GM23338 (cell line): Measurements from ENCODE around the gene ZNF235. TPM values are rescaled to one million over a fixed set of nuclear protein-coding genes. Genes with fewer than 3 reads are reported as not detected.

ENCODE experiments used
- ATAC-seq: fragments of 200-7000 bp; cut with Tn5 transposase; 3 replicates; pipeline ENCODE4 v1.9.1; 2020
- DNase-seq: peaks from one replicate; pipeline ENCODE4 v3.0.0-alpha.2; 2015; ENCODE audit warnings: low spot score
- H2AFZ ChIP-seq: fragments of 200-600 bp; sonication (generic); 2 replicates; pipeline ENCODE4 v1.8.0; 2016; ENCODE audit warnings: antibody characterized with exemption, mild to moderate bottlenecking, moderate library complexity
- H3F3A ChIP-seq: fragments of 200-600 bp; sonication (generic); replicated peaks from 2 replicates; pipeline ENCODE4 v1.8.0; 2017; ENCODE audit warnings: antibody characterized with exemption, mixed run types, low read depth
- H3K27ac ChIP-seq: fragments of 200-600 bp; sonication (generic); 2 replicates; pipeline ENCODE4 v1.6.1; 2016; ENCODE audit warnings: low read depth
- H3K27me3 ChIP-seq: fragments of 200-600 bp; sonication (generic); 2 replicates; pipeline ENCODE4 v1.8.0; 2016; ENCODE audit warnings: mild to moderate bottlenecking, mixed run types, moderate library complexity; ENCODE audit not compliant: insufficient read depth
- H3K36me3 ChIP-seq: fragments of 200-600 bp; sonication (generic); 2 replicates; pipeline ENCODE4 v1.8.0; 2016; ENCODE audit warnings: mild to moderate bottlenecking; ENCODE audit not compliant: insufficient read depth
- H3K4me1 ChIP-seq: fragments of 200-600 bp; sonication (generic); 2 replicates; pipeline ENCODE4 v1.8.0; 2016; ENCODE audit warnings: mild to moderate bottlenecking, moderate library complexity; ENCODE audit not compliant: insufficient read depth
- H3K4me2 ChIP-seq: fragments of 200-600 bp; sonication (generic); 2 replicates; pipeline ENCODE4 v1.7.1; 2017; ENCODE audit warnings: mixed run types
- H3K4me3 ChIP-seq: fragments of 200-600 bp; sonication (generic); 2 replicates; pipeline ENCODE4 v1.6.1; 2016; ENCODE audit warnings: mixed run types
- H3K79me2 ChIP-seq: fragments of 200-600 bp; sonication (generic); replicated peaks from 2 replicates; pipeline ENCODE4 v1.8.0; 2017; ENCODE audit warnings: mild to moderate bottlenecking; ENCODE audit not compliant: insufficient read depth
- H3K9me2 ChIP-seq: fragments of 200-600 bp; sonication (generic); 2 replicates; pipeline ENCODE4 v1.8.0; 2017; ENCODE audit not compliant: insufficient read depth
- H4K20me1 ChIP-seq: fragments of 200-600 bp; sonication (generic); replicated peaks from 2 replicates; pipeline ENCODE4 v1.8.0; 2017; ENCODE audit warnings: mild to moderate bottlenecking; ENCODE audit not compliant: insufficient read depth
- H3K27ac Mint-ChIP-seq: 2 replicates; pipeline ENCODE4 v1.8.0; 2020; ENCODE audit warnings: inconsistent platforms, mild to moderate bottlenecking, moderate library complexity, mixed read lengths
- H3K27me3 Mint-ChIP-seq: 3 replicates; pipeline ENCODE4 v1.8.0; 2022; ENCODE audit warnings: low read depth, mild to moderate bottlenecking, moderate library complexity, mixed read lengths, inconsistent platforms; ENCODE audit not compliant: insufficient read depth, poor library complexity
- H3K36me3 Mint-ChIP-seq: 3 replicates; pipeline ENCODE4 v1.8.0; 2021; ENCODE audit warnings: low read depth, mild to moderate bottlenecking, inconsistent platforms, moderate library complexity, mixed read lengths
- H3K4me1 Mint-ChIP-seq: 3 replicates; pipeline ENCODE4 v1.8.0; 2020; ENCODE audit warnings: mild to moderate bottlenecking, inconsistent platforms, mixed read lengths
- H3K4me3 Mint-ChIP-seq: 3 replicates; pipeline ENCODE4 v1.8.0; 2021; ENCODE audit warnings: moderate library complexity, mild to moderate bottlenecking, inconsistent platforms, mixed read lengths
- H3K9me3 Mint-ChIP-seq: 3 replicates; pipeline ENCODE4 v1.8.0; 2020; ENCODE audit warnings: moderate library complexity, mild to moderate bottlenecking, inconsistent platforms, mixed read lengths
- CREB1 ChIP-seq: fragments of 250-450 bp; sonication (Bioruptor Pico); IDR thresholded peaks from 2 replicates; pipeline ENCODE4 v1.5.0; 2020; ENCODE audit warnings: low read depth, mild to moderate bottlenecking, moderate library complexity
- JUNB ChIP-seq: IDR thresholded peaks from one replicate; pipeline ENCODE4 v1.6.1; 2016; ENCODE audit warnings: antibody characterized with exemption; ENCODE audit not compliant: unreplicated experiment
- POLR2AphosphoS5 ChIP-seq: IDR thresholded peaks from 2 replicates; pipeline ENCODE4 v1.6.1; 2016; ENCODE audit warnings: antibody characterized with exemption, low read depth
- STAT1 ChIP-seq: IDR thresholded peaks from one replicate; pipeline ENCODE4 v1.6.1; 2016; ENCODE audit warnings: antibody characterized with exemption; ENCODE audit not compliant: unreplicated experiment
- ZNF114 ChIP-seq: fragments of 250-450 bp; sonication (Bioruptor Pico); IDR thresholded peaks from 2 replicates; pipeline ENCODE4 v1.5.0; 2020; ENCODE audit warnings: mild to moderate bottlenecking, moderate library complexity
- ZNF331 ChIP-seq: fragments of 250-450 bp; sonication (Bioruptor Pico); IDR thresholded peaks from 2 replicates; pipeline ENCODE4 v1.5.0; 2020; ENCODE audit warnings: low read depth, mild to moderate bottlenecking, moderate library complexity
- polyA plus RNA-seq: library from polyadenylated mRNA; unstranded; fragments of >200 nt; fragmentation: Nextera tagmentation; extraction: Ambion mirVana; gene quantifications from 2 replicates; pipeline ENCODE4 v1.2.1, GENCODE V29; 2016
- total RNA-seq: library from RNA; depleted of rRNA; stranded (reverse); fragments of >200 nt; shearing (Covaris generic); gene quantifications from 2 replicates; pipeline ENCODE4 v1.2.3, GENCODE V29; 2014
- TF ChIP-seq, protein P1 (sequence below): fragments of 250-450 bp; sonication (Bioruptor Pico); IDR thresholded peaks from 2 replicates; pipeline ENCODE4 v1.5.0; 2020; ENCODE audit warnings: mild to moderate bottlenecking, moderate library complexity
- TF ChIP-seq, protein P2 (sequence below), 2 experiments: fragments of 200-600 bp in 1 of 2; sonication (generic) in 1 of 2; conservative IDR thresholded peaks; 2 replicates each; pipeline versions ENCODE4 v1.5.1 to v1.6.1; 2016 to 2017; ENCODE audit warnings: antibody characterized with exemption in 2 of 2, low read depth in 2 of 2, mild to moderate bottlenecking in 2 of 2, moderate library complexity in 1 of 2
- TF ChIP-seq, protein P3 (sequence below): IDR thresholded peaks from 2 replicates; pipeline ENCODE4 v1.6.1; 2016; ENCODE audit warnings: antibody characterized with exemption

The ZNF235 gene
- total and polyA plus RNA-seq, 2 experiments from 2014 or later = 5.0 to 5.1 TPM

DNA sequence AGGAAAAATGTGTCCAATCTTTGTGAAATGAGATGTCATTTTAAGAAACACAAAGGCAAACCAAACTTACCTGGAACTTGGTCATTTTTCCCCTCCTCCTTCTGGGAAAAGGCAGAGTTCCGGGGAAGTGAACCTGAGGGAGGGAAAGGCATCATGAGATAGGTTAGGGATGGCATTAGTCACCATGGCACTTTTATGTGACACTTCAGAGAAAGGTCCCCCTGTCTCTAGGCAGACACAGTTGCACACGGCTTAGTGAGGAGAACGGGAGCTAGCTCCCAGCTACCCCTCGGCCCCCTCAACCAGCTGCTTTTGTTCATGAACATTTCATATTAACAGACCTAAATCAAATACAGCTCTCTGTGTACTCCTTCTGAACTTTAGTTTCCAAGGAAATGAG lies 1.5 kb downstream of the ZNF235 start (continued):
- TF ChIP-seq, protein P1, sequence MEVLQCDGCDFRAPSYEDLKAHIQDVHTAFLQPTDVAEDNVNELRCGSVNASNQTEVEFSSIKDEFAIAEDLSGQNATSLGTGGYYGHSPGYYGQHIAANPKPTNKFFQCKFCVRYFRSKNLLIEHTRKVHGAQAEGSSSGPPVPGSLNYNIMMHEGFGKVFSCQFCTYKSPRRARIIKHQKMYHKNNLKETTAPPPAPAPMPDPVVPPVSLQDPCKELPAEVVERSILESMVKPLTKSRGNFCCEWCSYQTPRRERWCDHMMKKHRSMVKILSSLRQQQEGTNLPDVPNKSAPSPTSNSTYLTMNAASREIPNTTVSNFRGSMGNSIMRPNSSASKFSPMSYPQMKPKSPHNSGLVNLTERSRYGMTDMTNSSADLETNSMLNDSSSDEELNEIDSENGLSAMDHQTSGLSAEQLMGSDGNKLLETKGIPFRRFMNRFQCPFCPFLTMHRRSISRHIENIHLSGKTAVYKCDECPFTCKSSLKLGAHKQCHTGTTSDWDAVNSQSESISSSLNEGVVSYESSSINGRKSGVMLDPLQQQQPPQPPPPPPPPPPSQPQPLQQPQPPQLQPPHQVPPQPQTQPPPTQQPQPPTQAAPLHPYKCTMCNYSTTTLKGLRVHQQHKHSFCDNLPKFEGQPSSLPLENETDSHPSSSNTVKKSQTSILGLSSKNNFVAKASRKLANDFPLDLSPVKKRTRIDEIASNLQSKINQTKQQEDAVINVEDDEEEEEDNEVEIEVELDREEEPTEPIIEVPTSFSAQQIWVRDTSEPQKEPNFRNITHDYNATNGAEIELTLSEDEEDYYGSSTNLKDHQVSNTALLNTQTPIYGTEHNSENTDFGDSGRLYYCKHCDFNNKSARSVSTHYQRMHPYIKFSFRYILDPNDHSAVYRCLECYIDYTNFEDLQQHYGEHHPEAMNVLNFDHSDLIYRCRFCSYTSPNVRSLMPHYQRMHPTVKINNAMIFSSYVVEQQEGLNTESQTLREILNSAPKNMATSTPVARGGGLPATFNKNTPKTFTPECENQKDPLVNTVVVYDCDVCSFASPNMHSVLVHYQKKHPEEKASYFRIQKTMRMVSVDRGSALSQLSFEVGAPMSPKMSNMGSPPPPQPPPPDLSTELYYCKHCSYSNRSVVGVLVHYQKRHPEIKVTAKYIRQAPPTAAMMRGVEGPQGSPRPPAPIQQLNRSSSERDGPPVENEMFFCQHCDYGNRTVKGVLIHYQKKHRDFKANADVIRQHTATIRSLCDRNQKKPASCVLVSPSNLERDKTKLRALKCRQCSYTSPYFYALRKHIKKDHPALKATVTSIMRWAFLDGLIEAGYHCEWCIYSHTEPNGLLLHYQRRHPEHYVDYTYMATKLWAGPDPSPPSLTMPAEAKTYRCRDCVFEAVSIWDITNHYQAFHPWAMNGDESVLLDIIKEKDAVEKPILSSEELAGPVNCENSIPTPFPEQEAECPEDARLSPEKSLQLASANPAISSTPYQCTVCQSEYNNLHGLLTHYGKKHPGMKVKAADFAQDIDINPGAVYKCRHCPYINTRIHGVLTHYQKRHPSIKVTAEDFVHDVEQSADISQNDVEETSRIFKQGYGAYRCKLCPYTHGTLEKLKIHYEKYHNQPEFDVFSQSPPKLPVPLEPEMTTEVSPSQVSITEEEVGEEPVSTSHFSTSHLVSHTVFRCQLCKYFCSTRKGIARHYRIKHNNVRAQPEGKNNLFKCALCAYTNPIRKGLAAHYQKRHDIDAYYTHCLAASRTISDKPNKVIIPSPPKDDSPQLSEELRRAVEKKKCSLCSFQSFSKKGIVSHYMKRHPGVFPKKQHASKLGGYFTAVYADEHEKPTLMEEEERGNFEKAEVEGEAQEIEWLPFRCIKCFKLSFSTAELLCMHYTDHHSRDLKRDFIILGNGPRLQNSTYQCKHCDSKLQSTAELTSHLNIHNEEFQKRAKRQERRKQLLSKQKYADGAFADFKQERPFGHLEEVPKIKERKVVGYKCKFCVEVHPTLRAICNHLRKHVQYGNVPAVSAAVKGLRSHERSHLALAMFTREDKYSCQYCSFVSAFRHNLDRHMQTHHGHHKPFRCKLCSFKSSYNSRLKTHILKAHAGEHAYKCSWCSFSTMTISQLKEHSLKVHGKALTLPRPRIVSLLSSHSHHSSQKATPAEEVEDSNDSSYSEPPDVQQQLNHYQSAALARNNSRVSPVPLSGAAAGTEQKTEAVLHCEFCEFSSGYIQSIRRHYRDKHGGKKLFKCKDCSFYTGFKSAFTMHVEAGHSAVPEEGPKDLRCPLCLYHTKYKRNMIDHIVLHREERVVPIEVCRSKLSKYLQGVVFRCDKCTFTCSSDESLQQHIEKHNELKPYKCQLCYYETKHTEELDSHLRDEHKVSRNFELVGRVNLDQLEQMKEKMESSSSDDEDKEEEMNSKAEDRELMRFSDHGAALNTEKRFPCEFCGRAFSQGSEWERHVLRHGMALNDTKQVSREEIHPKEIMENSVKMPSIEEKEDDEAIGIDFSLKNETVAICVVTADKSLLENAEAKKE = no peak
- TF ChIP-seq ZNF331 = no peak
- TF ChIP-seq, protein P2, sequence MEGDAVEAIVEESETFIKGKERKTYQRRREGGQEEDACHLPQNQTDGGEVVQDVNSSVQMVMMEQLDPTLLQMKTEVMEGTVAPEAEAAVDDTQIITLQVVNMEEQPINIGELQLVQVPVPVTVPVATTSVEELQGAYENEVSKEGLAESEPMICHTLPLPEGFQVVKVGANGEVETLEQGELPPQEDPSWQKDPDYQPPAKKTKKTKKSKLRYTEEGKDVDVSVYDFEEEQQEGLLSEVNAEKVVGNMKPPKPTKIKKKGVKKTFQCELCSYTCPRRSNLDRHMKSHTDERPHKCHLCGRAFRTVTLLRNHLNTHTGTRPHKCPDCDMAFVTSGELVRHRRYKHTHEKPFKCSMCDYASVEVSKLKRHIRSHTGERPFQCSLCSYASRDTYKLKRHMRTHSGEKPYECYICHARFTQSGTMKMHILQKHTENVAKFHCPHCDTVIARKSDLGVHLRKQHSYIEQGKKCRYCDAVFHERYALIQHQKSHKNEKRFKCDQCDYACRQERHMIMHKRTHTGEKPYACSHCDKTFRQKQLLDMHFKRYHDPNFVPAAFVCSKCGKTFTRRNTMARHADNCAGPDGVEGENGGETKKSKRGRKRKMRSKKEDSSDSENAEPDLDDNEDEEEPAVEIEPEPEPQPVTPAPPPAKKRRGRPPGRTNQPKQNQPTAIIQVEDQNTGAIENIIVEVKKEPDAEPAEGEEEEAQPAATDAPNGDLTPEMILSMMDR (conservative IDR thresholded peaks at IDR 0.05; ENCODE audit: low read depth in 2 of 2) = no peak
- TF ChIP-seq ZNF114 (CRISPR knock-in tag) = no peak
- TF ChIP-seq STAT1 = no peak
- TF ChIP-seq, protein P3, sequence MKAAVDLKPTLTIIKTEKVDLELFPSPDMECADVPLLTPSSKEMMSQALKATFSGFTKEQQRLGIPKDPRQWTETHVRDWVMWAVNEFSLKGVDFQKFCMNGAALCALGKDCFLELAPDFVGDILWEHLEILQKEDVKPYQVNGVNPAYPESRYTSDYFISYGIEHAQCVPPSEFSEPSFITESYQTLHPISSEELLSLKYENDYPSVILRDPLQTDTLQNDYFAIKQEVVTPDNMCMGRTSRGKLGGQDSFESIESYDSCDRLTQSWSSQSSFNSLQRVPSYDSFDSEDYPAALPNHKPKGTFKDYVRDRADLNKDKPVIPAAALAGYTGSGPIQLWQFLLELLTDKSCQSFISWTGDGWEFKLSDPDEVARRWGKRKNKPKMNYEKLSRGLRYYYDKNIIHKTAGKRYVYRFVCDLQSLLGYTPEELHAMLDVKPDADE = no peak
- TF ChIP-seq POLR2AphosphoS5 = no peak

DNA sequence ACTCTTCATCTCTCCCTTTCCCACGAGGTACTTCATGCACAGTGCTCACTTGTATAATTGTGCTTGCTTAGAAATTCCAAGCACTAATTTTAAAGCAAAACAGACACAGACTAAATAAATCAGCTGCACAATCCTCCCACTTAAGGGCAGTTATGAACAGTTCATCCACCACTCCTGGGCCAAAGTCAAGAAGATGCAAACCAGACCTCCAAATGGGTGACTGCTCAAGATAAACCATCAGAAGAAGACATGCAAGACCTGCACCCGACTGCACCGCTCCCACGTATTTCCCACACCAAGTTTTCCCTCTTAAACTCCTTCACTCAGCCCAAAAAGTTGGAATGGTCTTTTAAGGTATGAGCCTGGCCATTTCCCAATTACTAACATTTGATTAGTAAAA lies 19.9 kb downstream of the ZNF235 start:
- Mint-ChIP-seq H3K4me3 (no peak overlapping the region), H3K27me3 (no peaks in the 10 kb centered on the region), H3K4me1 (peaks cover 6% of the 10 kb centered on the region), H3K36me3 (peaks cover 41% of the 10 kb centered on the region), H3K27ac (no peak overlapping the region), H3K9me3 (peaks cover 2% of the 10 kb centered on the region; the same call in 1 of the 3 replicates)
- no peaks in the 10 kb centered on the region for H3F3A ChIP-seq
- H3K9me2 ChIP-seq = no peaks in the 10 kb centered on the region
- no peak overlapping the region for H2AFZ ChIP-seq
- no peaks in the 10 kb centered on the region for H3K79me2 ChIP-seq
- ATAC-seq = no peak
- H3K4me1 ChIP-seq = no peaks in the 10 kb centered on the region
- H3K27ac ChIP-seq = no peak overlapping the region
- peaks cover 3% of the 10 kb centered on the region for H3K36me3 ChIP-seq
- H3K4me3 ChIP-seq = no peak overlapping the region
- no peaks in the 10 kb centered on the region for H3K27me3 ChIP-seq
- no peak for DNase-seq
- H4K20me1 ChIP-seq = no peaks in the 10 kb centered on the region; the same call in 1 of the 2 replicates
- no peak overlapping the region for H3K4me2 ChIP-seq
- TF ChIP-seq, protein P2 (conservative IDR thresholded peaks at IDR 0.05; ENCODE audit: low read depth in 2 of 2) = no peak
- no peak for TF ChIP-seq JUNB
- no peak for TF ChIP-seq CREB1 (CRISPR knock-in tag)
- TF ChIP-seq, protein P3 = no peak
- TF ChIP-seq ZNF331 = no peak
- no peak for TF ChIP-seq ZNF114 (CRISPR knock-in tag)
- TF ChIP-seq POLR2AphosphoS5 = no peak
